Activated naive CD4-positive, alpha-beta T cell treated with anti-CD3 and anti-CD28 coated beads, Interleukin-2, amount 50 U/mL, for 16 hours (primary cell): Measurements from ENCODE around the gene NUP188.

Experiments
- DNase-seq: peaks from one replicate; pipeline ENCODE4 v3.0.0-alpha.2; 2020

Gene NUP188, protein sequence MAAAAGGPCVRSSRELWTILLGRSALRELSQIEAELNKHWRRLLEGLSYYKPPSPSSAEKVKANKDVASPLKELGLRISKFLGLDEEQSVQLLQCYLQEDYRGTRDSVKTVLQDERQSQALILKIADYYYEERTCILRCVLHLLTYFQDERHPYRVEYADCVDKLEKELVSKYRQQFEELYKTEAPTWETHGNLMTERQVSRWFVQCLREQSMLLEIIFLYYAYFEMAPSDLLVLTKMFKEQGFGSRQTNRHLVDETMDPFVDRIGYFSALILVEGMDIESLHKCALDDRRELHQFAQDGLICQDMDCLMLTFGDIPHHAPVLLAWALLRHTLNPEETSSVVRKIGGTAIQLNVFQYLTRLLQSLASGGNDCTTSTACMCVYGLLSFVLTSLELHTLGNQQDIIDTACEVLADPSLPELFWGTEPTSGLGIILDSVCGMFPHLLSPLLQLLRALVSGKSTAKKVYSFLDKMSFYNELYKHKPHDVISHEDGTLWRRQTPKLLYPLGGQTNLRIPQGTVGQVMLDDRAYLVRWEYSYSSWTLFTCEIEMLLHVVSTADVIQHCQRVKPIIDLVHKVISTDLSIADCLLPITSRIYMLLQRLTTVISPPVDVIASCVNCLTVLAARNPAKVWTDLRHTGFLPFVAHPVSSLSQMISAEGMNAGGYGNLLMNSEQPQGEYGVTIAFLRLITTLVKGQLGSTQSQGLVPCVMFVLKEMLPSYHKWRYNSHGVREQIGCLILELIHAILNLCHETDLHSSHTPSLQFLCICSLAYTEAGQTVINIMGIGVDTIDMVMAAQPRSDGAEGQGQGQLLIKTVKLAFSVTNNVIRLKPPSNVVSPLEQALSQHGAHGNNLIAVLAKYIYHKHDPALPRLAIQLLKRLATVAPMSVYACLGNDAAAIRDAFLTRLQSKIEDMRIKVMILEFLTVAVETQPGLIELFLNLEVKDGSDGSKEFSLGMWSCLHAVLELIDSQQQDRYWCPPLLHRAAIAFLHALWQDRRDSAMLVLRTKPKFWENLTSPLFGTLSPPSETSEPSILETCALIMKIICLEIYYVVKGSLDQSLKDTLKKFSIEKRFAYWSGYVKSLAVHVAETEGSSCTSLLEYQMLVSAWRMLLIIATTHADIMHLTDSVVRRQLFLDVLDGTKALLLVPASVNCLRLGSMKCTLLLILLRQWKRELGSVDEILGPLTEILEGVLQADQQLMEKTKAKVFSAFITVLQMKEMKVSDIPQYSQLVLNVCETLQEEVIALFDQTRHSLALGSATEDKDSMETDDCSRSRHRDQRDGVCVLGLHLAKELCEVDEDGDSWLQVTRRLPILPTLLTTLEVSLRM (N-terminal part only)

DNA sequence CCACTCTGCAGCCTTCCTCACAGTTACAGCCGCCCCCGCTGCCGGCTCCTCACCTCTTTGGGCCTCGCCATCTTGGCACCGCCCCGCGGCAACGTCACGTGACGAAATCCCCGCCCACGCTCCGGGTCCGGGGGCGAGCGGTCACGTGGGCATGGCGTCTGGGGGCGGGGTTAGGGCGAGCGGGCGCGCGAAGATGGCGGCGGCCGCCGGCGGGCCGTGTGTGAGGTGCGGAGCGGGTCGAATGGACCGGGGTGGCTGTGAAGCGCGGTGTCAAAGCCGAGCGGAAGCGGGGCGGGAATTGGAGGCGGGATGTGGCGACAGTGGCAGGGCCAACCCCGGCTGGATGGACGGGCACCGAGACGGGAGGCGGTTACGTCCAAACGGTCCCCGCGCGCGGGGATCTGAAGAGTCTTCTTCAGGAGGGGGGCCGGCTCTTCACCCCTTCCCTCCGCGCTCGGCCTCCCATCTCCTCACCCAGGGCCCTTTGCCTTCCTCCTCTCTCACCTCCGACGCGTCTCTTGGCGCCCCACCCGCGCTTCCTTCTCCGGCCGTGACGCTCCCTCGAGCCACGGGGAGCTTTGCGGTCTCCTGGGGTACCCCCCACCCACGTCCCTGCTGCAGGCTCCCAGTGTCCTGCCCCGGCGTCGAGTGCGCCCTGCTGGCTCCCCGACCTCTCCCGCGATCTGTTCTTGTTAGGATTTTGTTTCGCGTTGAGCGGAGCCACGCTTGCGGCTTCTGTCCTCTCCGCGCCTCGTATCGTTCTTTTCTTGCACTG lies at the start of gene NUP188, which contains the start of gene DOLK:
Gene NUP188 (plus strand): TSS at position 173 of the 775 bp plus-strand sequence. CDS start 21 bp downstream, at position 194.
Gene DOLK (minus strand): TSS at position 77 of the 775 bp plus-strand sequence. CDS start 300 bp downstream, outside the sequence.
- DNase-seq: peak; percentile 99

- no peak for DNase-seq
Observed at GRCh38 chr9:128898382-128898781, 49.1 kb upstream of the NUP188 start.

DNA sequence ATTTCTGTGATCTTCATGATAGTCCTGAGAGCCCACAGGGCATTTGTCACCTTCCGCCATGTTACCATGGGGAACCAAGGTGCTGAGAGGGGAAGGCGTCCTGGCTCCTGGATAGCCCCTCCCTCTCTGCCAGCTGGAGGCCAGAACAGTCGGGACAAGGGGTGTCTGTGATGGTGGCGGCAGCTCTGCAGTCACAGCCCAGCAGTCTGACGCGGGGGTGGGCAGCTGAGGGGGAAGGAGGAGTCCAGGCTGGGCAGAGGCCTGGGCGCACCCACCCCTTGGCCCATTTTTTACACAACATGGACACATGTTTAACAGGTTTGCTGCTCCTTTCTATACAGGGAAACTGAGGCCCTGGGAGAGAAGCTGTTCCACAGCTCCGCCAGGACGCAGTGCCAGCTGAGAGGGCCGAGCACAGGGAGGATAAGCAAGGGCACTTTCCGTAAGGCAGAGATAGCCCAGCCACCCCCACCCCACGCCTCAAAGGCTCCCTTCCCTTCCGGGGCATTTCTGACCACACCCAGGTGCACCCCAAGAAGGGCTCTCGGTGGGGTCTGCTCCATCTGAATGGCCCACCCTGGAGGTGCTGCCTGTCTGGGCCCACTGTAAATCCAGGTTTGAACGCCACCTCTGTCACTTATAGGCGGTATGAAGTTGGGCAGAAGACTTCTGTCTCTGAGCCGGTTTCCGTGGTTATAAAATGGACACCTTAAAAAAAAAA lies 48.5 kb upstream of the NUP188 start:
- no peak for DNase-seq

DNA sequence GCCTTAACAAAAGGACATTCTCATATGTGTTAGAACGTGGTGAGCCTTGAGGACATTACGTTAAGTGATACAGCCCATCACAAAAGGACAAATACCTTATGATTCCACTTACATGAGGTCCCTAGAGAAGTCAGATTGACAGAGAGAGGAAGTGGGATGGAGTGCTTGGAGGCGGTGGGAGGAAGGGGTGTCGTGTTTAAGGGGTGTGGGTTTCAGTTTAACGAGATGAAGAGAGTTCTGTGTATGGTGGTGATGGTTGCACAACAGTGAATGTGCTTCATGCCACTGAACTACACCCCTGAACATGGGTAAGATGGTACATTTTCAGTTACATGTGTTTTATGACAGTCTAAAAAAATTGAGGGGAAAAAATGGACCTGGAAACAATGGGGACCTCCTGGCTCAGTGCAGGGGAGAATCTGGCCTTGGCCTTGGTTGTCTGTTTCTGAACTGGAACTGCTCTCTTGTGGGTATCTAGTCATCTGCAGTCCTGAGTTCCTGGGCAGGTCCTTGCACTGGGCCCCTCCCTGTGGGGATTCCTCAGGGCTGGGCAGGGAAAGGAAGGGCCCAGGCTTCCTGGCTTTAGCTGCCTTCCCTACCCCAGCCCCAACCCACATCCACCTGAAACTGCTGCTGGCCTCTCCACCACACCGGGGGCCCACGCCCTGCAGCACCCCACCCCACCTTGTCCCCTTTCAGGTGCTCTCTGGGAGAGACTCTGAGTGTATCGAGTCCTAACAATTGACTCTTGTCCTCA lies 47.8 kb upstream of the NUP188 start:
- no peak for DNase-seq

DNA sequence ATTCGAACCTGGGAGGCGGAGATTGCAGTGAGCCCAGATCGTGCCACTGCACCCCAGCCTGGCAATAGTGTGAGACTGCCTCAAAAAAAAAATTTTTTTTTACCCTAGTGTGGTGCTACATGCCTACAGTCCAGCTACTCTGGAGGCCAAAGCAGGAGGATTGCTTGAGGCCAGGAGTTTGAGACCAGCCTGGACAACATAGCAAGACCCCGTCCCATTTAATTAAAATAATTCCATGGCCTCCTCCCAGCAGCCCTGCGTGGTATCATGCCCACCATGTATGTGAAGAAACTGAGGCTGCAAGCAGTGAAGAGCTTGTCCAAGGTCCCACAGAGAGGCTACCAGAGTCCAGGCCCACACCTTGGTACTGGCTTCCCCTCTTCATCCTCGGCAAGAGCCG lies 46.1 kb upstream of the NUP188 start:
- no peak for DNase-seq

GRCh38 chr9:128901822-128902221 lies 45.7 kb upstream of the NUP188 start:
- no peak for DNase-seq

DNA sequence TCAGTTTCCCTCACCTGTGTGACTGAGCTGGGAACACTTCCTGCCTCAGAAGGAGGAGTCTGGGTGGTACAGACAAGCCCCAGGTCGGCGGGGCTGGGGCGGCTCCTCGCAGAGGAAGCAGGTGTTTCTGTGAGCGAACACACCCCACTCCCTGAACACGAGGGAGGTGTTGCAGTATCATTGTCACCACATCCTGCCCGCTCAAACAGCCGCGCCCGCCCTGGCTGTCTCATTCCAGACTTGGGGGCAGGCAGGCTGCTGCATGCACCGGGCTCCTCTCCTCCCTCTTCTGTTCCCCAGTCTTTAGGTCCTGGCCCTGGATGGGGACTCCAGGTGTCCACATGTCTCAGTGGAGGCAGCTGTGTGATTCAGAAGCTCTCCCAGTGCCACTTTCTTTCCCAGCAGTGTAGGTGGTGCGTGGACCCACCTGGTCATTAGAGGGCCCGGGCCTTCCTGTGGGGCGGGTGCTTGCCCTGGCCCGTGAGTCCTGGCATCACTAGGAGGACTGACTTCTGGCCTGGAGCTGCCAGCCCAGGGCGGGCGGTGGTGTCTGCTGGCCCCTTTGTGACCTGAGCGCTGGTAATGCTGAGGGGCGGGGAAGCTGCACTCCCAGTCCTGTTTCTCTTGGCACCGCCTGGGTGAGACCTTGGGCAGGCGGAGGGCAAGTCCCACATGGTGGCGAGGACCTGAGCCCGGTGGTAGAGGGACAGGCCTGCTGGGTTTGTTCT lies 45.0 kb upstream of the NUP188 start:
- DNase-seq: peak; percentile 84

DNA sequence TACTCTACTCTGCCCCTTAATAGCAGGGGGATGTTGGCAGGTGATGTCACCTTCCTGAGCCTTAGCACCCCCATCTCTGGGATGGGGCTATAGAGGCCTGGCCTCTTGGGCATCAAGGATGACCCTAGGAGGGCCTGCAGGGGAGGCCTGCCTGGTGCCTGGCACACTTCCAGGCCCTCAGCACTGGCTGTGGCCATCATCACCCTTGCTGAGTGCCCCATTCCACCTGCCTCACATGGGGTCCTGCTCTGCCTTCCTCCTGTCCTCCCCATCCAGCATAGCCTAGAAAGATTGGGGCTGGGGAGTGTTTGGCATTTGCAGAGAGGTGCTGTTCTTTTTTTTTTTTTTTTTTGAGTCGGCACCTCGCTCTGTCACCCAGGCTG lies 44.4 kb upstream of the NUP188 start:
- no peak for DNase-seq

DNA sequence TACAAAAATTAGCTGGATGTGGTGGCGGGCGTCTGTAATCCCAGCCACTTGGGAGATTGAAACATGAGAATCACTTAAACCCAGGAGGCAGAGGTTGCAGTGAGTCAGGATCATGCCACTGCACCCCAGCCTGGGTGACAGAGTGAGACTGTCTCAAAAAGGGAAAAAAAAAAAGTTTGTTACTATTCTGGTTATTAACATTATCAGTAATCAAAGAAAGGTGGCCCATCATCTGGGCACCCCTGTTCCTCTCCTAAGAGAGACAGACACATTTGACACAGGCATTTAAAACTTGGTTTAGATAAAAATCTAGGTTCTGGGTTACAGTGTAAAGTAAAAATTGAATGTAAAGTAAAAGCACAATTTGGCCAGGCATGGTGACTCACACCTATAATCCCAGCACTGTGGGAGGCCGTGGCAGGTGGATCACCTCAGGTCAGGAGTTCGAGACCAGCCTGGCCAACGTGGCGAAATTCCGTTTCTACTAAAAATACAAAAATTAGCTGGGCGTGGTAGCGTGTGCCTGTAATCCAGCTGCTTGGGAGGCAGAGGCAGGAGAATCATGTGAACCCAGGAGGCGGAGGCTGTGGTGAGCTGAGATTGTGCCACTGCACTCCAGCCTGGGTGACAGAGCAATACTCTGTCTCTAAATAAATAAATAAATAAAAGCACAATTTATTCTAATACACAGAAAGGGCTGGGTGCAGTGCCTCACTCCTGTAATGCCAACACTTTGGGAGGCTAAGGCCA lies 43.5 kb upstream of the NUP188 start:
- DNase-seq: no peak

DNA sequence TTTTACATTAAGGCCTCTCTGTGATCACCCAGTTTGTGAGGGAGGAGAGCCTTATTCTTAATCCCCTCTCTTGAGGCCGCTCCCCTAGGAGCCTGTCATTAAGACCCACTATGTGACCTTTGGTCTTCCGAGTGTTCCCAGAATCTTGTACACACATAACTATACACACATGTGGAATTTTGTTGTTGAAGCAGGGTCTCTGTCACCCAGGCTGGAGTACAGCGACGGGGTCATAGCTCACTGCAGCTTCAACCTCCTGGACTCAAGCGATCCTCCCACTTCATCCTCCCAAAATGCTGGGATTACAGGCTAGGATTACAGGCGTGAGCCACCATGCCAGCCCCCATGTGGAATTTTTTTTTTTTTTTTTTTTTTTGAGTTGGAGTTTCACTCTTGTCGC lies 41.5 kb upstream of the NUP188 start:
- DNase-seq: no peak

GRCh38 chr9:128906741-128907140 lies 40.8 kb upstream of the NUP188 start:
- DNase-seq: no peak

GRCh38 chr9:128908372-128908771 lies 39.1 kb upstream of the NUP188 start:
- no peak for DNase-seq

- DNase-seq: no peak
Observed at GRCh38 chr9:128909859-128910258, 37.6 kb upstream of the NUP188 start.

- DNase-seq: no peak
Observed at GRCh38 chr9:128910906-128911305, 36.6 kb upstream of the NUP188 start.

GRCh38 chr9:128911529-128912035 lies 35.9 kb upstream of the NUP188 start:
- no peak for DNase-seq

DNA sequence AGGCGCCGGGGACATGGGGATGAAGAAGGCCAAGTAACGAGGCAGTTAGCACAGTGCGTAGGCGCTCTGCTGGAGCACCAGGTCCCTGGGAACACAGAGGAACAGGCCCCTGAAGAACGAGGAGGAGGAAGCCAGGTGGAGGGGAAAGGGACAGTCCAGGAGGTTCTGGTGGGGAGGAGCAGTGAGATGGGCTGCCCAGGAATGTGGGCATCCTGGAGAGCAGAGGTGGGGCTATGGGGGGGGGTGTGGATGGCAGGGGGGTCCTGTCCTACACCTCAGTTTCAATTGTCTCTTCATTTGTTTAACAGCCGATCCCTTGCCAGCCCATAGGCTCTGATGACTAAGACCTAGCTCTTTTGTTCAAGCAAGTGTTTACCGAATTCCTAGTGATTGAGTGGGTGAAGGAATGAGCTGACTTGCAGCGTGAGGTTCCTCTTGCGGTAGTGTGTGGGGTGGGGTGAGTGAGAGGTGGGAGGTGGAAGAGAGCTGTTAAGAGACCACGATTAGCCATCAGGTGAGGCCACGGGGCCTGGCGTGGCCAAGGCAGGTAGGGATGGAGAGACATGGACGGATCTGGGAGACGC lies 35.1 kb upstream of the NUP188 start:
- DNase-seq: peak; percentile 29

DNA sequence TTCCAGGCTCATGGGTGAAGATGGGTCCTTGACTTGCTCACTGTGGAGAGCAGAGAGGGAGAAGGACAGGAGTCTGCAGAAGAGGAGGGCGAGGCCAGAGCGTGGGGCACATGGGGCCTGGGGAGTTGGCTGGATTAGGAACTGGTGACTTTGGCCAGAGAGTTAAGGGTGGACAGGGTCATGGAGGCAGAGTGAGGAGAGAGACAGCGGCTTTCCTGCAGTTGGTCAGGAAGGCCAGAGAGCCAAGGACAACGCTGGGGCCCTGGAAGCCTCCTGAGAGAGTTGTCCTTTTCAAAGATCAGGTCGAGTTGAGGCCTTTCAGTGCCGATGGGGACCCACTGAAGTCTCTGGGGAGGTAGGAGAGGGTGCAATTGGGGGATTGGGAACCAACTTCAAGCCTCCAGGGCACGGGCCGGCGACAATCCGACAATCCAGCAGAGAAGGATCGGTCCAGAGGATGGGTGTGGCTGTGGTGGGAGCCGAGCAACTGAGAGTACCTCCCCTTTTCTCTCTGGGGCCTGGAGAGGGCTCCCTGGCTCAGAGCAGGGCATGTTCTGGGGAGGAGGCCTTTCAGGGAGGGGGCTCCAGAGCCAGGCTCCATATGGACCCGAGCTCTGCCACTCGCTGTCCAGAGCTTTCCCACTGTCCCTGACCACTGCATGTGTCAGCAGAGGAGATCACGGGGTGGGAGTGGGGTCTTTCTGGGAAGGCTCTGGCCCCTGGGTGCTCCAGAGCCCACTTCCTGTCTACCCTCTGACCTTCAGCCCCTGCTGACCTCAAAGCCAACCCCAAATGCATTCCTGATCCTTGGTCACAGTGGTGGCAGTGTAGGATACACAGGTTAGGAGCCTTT lies 34.2 kb upstream of the NUP188 start:
- no peak for DNase-seq
